DMS79 treated with DMSO at 0.1 percent for 48 hours (cell line): ENCODE measurements around the gene TEKTIP1.

ENCODE experiments used
- DNase-seq: peaks from one replicate; lab custom pipeline; 2025; lab: John Stamatoyannopoulos, UW

The TEKTIP1 gene

GRCh38 chr19:3537438-3538240, 1.3 kb upstream of the TEKTIP1 start:
- DNase-seq, result no peak

- DNase-seq, result no peak
These were observed 580 bp upstream of the TEKTIP1 start for GRCh38 chr19:3538258-3538929.

- DNase-seq, result no peak
These were observed 763 bp downstream of the TEKTIP1 start for GRCh38 chr19:3539756-3540118.

- DNase-seq, result no peak
These were observed 4.4 kb downstream of the TEKTIP1 start for GRCh38 chr19:3543150-3544057.

GRCh38 chr19:3544058-3544376, 5.0 kb downstream of the TEKTIP1 start:
- DNase-seq, result no peak

- no peak for DNase-seq
These were observed 6.0 kb downstream of the TEKTIP1 start for GRCh38 chr19:3544742-3545668.

- DNase-seq, result no peak
These were observed 6.7 kb downstream of the TEKTIP1 start for GRCh38 chr19:3545669-3546034.

GRCh38 chr19:3546119-3546518, 7.1 kb downstream of the TEKTIP1 start:
- DNase-seq, result no peak

GRCh38 chr19:3547301-3547731, 8.3 kb downstream of the TEKTIP1 start:
- no peak for DNase-seq

GRCh38 chr19:3547767-3548282, 8.9 kb downstream of the TEKTIP1 start:
- no peak for DNase-seq

- no peak for DNase-seq
These were observed 9.6 kb downstream of the TEKTIP1 start for GRCh38 chr19:3548606-3549005.

- no peak for DNase-seq
These were observed 10.8 kb downstream of the TEKTIP1 start for GRCh38 chr19:3549816-3550215.

- DNase-seq, result no peak
These were observed 12.2 kb downstream of the TEKTIP1 start for GRCh38 chr19:3550947-3551791.

GRCh38 chr19:3551792-3552095, 12.8 kb downstream of the TEKTIP1 start:
- DNase-seq, result no peak

- DNase-seq, result no peak
These were observed 15.5 kb downstream of the TEKTIP1 start for GRCh38 chr19:3554254-3555083.

GRCh38 chr19:3555653-3556422, 16.9 kb downstream of the TEKTIP1 start:
- no peak for DNase-seq

- DNase-seq, result no peak
These were observed 17.5 kb downstream of the TEKTIP1 start for GRCh38 chr19:3556423-3556977.

GRCh38 chr19:3556978-3557460, 18.0 kb downstream of the TEKTIP1 start:
- peak; percentile 6 for DNase-seq
